Colonic mucosa (tissue), 4 donors: Measurements from ENCODE around the gene RPUSD3. TPM values are rescaled to one million over a fixed set of nuclear protein-coding genes. Genes with fewer than 3 reads are reported as not detected.
A peak's percentile ranks its signal among the peaks of the same experiment; 100 is the strongest.

Source experiments
- DNase-seq: peaks from one replicate; pipeline ENCODE4 v3.0.0-alpha.2; 2020
- H3K27ac ChIP-seq: fragments of 200-600 bp; one replicate; pipeline ENCODE4 v1.8.0; 2021
- H3K27me3 ChIP-seq: fragments of 200-600 bp; one replicate; pipeline ENCODE4 v1.8.0; 2021
- H3K36me3 ChIP-seq: fragments of 200-600 bp; one replicate; pipeline ENCODE4 v1.8.0; 2021
- H3K4me1 ChIP-seq: fragments of 200-600 bp; one replicate; pipeline ENCODE4 v1.8.0; 2021; ENCODE audit warnings: mild to moderate bottlenecking
- H3K4me3 ChIP-seq: fragments of 200-600 bp; one replicate; pipeline ENCODE4 v1.8.0; 2021
- H3K9ac ChIP-seq, 2 donors: one replicate each; pipeline ENCODE4 v1.7.0; 2013; ENCODE audit warnings: control low read depth in 2 of 2, low read depth in 2 of 2, low read length in 2 of 2
- H3K9me3 ChIP-seq: fragments of 200-600 bp; one replicate; pipeline ENCODE4 v1.8.0; 2021
- intact Hi-C: fragments of 100-400 bp; cut with DNase I; formaldehyde crosslinking; loops from one replicate; pipeline ENCODE4 v1.14.1; 2022
- total RNA-seq, 2 donors: library from RNA; stranded (reverse); fragmentation: NEBNext Ultra II Directional in 1 of 2; extraction: Animal tissue kit (Norgen Biotek cat#: 25700) in 1 of 2; gene quantifications; one replicate each; pipeline ENCODE4 v1.2.1, GENCODE V29; 2021
- TF ChIP-seq, protein P1 (sequence below): fragments of 200-600 bp; IDR thresholded peaks from one replicate; pipeline ENCODE4 v1.8.0; 2022; ENCODE audit warnings: antibody characterized with exemption, mild to moderate bottlenecking
- donor health status: healthy.
- donor health status: DM: no; HTN: no; CAD: no.
- donor health status: DM: no; HTN: no; CAD: no.

Gene RPUSD3
- total RNA-seq, 2 donors from 2014 or later: 24.8 to 42.9 TPM

DNA sequence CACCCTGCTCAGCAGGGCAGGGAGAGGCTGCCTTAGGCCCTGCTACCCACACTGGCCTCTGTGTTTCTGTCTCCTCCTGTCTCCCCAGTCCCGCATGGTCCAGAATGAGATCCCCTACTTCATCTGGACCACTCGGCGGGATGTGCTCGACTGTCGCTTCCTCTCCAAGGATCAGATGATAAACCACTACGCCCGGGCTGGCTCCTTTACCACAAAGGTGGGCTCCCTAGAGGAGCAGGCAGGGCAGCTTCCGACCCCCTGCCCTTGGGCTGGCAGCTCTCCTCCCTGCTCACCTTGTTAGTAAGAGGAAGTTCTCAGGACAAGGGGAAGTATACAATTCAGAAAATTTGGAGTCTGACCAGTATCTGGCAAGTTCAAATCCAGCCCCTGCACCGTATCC, 27.8 kb downstream of the RPUSD3 start:
- Histone ChIP-seq H3K9me3 (no peaks in the 10 kb centered on the region), H3K27me3 (no peaks in the 10 kb centered on the region), H3K27ac (no peak overlapping the region), H3K4me1 (no peaks in the 10 kb centered on the region), H3K9ac (no peak overlapping the region), H3K4me3 (no peak overlapping the region), H3K36me3 (no peaks in the 10 kb centered on the region)
- intact Hi-C loops: no loop called here
- DNase-seq: no peak
- TF ChIP-seq, protein P1, sequence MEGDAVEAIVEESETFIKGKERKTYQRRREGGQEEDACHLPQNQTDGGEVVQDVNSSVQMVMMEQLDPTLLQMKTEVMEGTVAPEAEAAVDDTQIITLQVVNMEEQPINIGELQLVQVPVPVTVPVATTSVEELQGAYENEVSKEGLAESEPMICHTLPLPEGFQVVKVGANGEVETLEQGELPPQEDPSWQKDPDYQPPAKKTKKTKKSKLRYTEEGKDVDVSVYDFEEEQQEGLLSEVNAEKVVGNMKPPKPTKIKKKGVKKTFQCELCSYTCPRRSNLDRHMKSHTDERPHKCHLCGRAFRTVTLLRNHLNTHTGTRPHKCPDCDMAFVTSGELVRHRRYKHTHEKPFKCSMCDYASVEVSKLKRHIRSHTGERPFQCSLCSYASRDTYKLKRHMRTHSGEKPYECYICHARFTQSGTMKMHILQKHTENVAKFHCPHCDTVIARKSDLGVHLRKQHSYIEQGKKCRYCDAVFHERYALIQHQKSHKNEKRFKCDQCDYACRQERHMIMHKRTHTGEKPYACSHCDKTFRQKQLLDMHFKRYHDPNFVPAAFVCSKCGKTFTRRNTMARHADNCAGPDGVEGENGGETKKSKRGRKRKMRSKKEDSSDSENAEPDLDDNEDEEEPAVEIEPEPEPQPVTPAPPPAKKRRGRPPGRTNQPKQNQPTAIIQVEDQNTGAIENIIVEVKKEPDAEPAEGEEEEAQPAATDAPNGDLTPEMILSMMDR: no peak

DNA sequence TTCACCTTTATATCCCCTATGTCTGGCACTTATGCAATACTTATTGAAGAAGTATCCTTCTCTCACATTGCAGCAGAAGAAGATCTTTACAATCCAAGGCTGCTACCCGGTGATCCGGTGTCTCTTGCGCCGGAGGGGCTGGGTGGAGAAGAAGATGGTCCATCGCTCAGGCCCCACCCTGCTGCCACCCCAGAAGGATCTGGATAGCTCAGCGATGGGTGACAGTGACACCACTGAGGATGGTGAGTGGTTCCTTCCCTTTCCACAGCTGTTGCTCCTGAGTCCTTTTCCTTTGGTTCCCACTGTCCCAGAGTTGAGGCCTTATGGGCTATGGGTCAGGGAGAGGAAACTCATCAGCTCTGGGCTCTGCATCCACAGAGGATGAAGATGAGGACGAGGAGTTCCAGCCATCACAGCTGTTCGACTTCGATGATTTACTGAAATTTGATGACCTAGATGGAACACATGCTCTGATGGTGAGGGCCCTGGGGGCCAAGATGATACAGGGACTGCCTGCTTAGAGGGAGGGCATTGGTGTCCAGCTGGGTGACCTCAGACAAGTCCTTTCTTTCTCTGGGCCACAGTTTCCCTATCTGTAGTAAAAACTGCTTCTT, 30.8 kb downstream of the RPUSD3 start:
- intact Hi-C loops: no loop called here
- H3K36me3 ChIP-seq: no peaks in the 10 kb centered on the region
- peaks cover 7% of the 10 kb centered on the region for H3K4me1 ChIP-seq
- H3K27ac ChIP-seq: no peak overlapping the region
- H3K27me3 ChIP-seq: no peaks in the 10 kb centered on the region
- H3K9ac ChIP-seq: no peak overlapping the region
- no peak overlapping the region for H3K4me3 ChIP-seq
- DNase-seq: no peak
- TF ChIP-seq, protein P1: no peak
- H3K9me3 ChIP-seq: no peaks in the 10 kb centered on the region

DNA sequence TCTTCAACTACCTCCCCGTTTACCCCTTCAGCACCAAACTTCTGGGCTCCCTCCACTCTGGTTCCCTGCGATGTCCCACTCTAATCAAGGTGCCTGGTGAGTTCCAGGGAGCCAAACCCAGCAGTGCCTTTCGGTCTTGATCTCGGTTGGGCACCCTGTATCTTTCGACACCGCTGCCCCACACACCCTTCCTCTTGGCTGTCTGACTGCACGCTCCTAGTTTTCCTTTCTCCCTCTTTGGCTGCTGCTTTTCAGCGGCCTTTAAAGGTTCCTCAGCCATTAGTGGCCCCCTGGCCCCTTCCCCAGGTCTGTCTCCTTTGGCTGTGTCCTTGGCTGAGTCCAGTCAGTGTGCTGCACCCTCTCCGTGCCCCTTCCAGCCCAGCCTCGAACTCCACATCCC, 33.0 kb downstream of the RPUSD3 start:
- Histone ChIP-seq H3K4me1 (peaks cover 7% of the 10 kb centered on the region), H3K36me3 (no peaks in the 10 kb centered on the region), H3K27ac (no peak overlapping the region), H3K9me3 (no peaks in the 10 kb centered on the region), H3K27me3 (no peaks in the 10 kb centered on the region), H3K9ac (peak overlapping the region; percentile 77 to 94), H3K4me3 (peak overlapping the region; percentile 61)
- intact Hi-C loops: no loop called here
- DNase-seq: no peak
- TF ChIP-seq, protein P1: no peak

DNA sequence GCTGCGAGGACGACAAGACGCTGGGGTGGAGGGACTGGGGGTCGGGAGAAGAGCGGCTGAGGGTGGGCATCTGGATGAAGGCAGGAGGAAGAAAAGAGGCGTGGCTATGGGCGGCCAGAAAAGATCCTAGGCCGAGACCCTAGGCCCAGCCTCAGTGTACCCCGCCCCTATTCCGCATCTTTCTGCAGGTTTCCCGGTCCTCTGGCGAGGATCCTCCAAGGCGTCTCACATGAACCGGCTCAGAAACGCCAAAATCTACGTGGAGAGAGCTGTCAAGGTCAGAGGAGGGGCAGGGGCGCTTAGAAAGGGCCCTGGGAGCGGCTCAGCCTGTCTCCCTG, 33.4 kb downstream of the RPUSD3 start:
- H3K4me3 ChIP-seq: peak overlapping the region; percentile 61
- H3K27ac ChIP-seq: peak overlapping the region; percentile 89
- H3K27me3 ChIP-seq: no peaks in the 10 kb centered on the region
- H3K4me1 ChIP-seq: peaks cover 7% of the 10 kb centered on the region
- DNase-seq: no peak
- H3K9ac ChIP-seq: peak overlapping the region; percentile 77 to 94
- no peaks in the 10 kb centered on the region for H3K36me3 ChIP-seq
- intact Hi-C loops: no loop called here
- TF ChIP-seq, protein P1: no peak
- H3K9me3 ChIP-seq: no peaks in the 10 kb centered on the region

DNA sequence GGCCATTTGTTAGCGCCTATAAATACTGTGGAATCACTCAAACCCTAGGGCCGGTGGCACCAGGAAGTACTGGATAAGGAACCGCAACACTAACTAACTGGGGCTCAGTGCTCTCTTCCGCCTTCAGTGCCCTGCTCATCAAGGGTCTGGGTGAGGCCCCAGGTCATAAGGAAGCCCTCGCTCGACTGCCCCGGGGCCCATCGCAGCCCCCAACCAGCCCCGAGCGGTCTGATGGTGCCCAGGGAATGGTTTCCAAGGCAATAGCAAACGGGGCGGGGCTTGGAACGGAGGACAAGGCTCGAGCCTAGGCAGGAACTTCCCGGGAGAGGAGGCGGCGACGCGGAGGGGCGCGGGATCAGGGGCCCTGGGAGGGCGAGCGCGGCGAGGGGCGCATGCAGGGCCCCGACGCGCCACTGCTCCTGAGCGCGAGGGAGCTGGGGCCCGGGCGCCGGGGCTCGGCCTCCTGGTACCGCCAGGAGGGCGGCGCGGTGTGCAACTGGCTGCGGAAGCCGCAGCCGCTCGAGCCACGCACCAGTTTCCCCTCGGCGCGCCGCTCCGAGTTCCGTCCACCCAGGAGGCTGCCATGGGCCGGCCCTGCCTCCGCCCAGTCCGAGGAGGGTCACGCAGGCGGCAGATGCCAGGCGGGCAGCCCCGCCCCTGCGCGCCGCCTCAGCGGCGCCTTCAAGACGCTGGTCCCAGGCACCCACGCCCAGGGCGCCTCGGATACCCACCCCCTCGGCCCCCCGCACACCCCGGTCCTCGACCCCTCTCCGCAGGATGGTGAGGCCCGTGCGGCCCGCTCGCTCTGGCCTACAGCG, 34.0 kb downstream of the RPUSD3 start, which contains the start of gene TTLL3:
Gene TTLL3, plus strand, starts transcription at position 648 of the 818 bp plus-strand sequence. CDS start 400 bp downstream, outside the sequence.
- peak within 1 kb of the TSS; percentile 77 to 94 for H3K9ac ChIP-seq
- peaks cover 1% of the 10 kb centered on the region for H3K36me3 ChIP-seq
- H3K4me1 ChIP-seq: peaks cover 7% of the 10 kb centered on the region

More for the DNA sequence above, 34.0 kb downstream of the RPUSD3 start, which contains the start of gene TTLL3:
- TF ChIP-seq, protein P1: no peak
- intact Hi-C loops: no loop called here
- DNase-seq: peak; percentile 87
- no peaks in the 10 kb centered on the region for H3K27me3 ChIP-seq
- H3K27ac ChIP-seq: peak within 1 kb of the TSS; percentile 89
- H3K9me3 ChIP-seq: no peaks in the 10 kb centered on the region
- peak within 1 kb of the TSS; percentile 61 for H3K4me3 ChIP-seq
